GM03348 (cell line): Measurements from ENCODE around the gene STK11.

ENCODE experiments used
- DNase-seq: peaks from one replicate; pipeline ENCODE4 v3.0.0; 2012; ENCODE audit warnings: low spot score

The STK11 gene

GRCh38 chr19:1262623-1263123 lies 57.1 kb downstream of the STK11 start:
- no peak for DNase-seq

- no peak for DNase-seq
These were observed 57.6 kb downstream of the STK11 start for GRCh38 chr19:1263188-1263587.

GRCh38 chr19:1264801-1265614 lies 59.4 kb downstream of the STK11 start:
- DNase-seq = peak; percentile 86

GRCh38 chr19:1265615-1266128 lies 60.1 kb downstream of the STK11 start:
- DNase-seq = peak; percentile 70

GRCh38 chr19:1266129-1266915 lies 60.7 kb downstream of the STK11 start:
- DNase-seq = peak; percentile 93

GRCh38 chr19:1266916-1267476 lies 61.4 kb downstream of the STK11 start:
- DNase-seq = peak; percentile 76

- DNase-seq = no peak
These were observed 62.1 kb downstream of the STK11 start for GRCh38 chr19:1267477-1268225.

GRCh38 chr19:1268226-1269064 lies 62.9 kb downstream of the STK11 start:
- DNase-seq = no peak

- DNase-seq = peak; percentile 97
These were observed 63.5 kb downstream of the STK11 start, which contains the start of gene CIRBP for GRCh38 chr19:1269065-1269477. Gene CIRBP (plus strand): TSS chr19:1269332. CDS start chr19:1270934, 1,602 bp downstream.

GRCh38 chr19:1269478-1270212 lies 64.1 kb downstream of the STK11 start:
- DNase-seq = peak; percentile 94

GRCh38 chr19:1270213-1270853 lies 64.8 kb downstream of the STK11 start:
- DNase-seq = no peak

- DNase-seq = no peak
These were observed 65.4 kb downstream of the STK11 start for GRCh38 chr19:1270854-1271527.

- no peak for DNase-seq
These were observed 66.2 kb downstream of the STK11 start for GRCh38 chr19:1271528-1272422.

GRCh38 chr19:1272423-1273262 lies 67.1 kb downstream of the STK11 start:
- no peak for DNase-seq

GRCh38 chr19:1273263-1274041 lies 67.9 kb downstream of the STK11 start:
- DNase-seq = no peak
